GM21576 (cell line): ENCODE data around the gene CYP2F1.
"Not testable (repeated sequence)": the region's sequence is repeated elsewhere in the genome, so short reads cannot be mapped to it uniquely, and the experiment has no call there.

Experiments
- ATAC-seq: cut with Tn5 transposase; IDR thresholded peaks from one replicate; pipeline ENCODE4 v1.9.1; 2021; ENCODE audit warnings: mild to moderate bottlenecking, moderate library complexity; ENCODE audit not compliant: unreplicated experiment

CYP2F1 gene

GRCh38 chr19:41126765-41127203 is 12.6 kb downstream of the CYP2F1 start:
- not testable (repeated sequence) for ATAC-seq

- ATAC-seq = not testable (repeated sequence)
These were observed 13.1 kb downstream of the CYP2F1 start for GRCh38 chr19:41127362-41127761.

- ATAC-seq = not testable (repeated sequence)
These were observed 13.6 kb downstream of the CYP2F1 start for GRCh38 chr19:41127801-41128300.

- no peak for ATAC-seq
These were observed 14.5 kb downstream of the CYP2F1 start for GRCh38 chr19:41128692-41129091.

GRCh38 chr19:41131186-41131585 is 17.0 kb downstream of the CYP2F1 start:
- ATAC-seq = no peak

- ATAC-seq = no peak
These were observed 19.0 kb downstream of the CYP2F1 start for GRCh38 chr19:41133260-41133659.

- ATAC-seq = no peak
These were observed 20.4 kb downstream of the CYP2F1 start for GRCh38 chr19:41134616-41135015.

- not testable (repeated sequence) for ATAC-seq
These were observed 21.5 kb downstream of the CYP2F1 start for GRCh38 chr19:41135390-41136384.

GRCh38 chr19:41136636-41137455 is 22.6 kb downstream of the CYP2F1 start:
- ATAC-seq = no peak

- ATAC-seq = no peak
These were observed 30.2 kb downstream of the CYP2F1 start for GRCh38 chr19:41144403-41144802.

- ATAC-seq = no peak
These were observed 35.6 kb downstream of the CYP2F1 start for GRCh38 chr19:41149831-41150230.

- not testable (repeated sequence) for ATAC-seq
These were observed 36.8 kb downstream of the CYP2F1 start for GRCh38 chr19:41150986-41151385.

GRCh38 chr19:41154060-41154459 is 39.8 kb downstream of the CYP2F1 start:
- ATAC-seq = no peak

GRCh38 chr19:41156207-41156606 is 42.0 kb downstream of the CYP2F1 start:
- no peak for ATAC-seq

- ATAC-seq = no peak
These were observed 45.6 kb downstream of the CYP2F1 start for GRCh38 chr19:41159881-41160280.

- no peak for ATAC-seq
These were observed 47.7 kb downstream of the CYP2F1 start for GRCh38 chr19:41161903-41162302.

GRCh38 chr19:41166944-41167804 is 52.9 kb downstream of the CYP2F1 start:
- no peak for ATAC-seq

- no peak for ATAC-seq
These were observed 58.3 kb downstream of the CYP2F1 start for GRCh38 chr19:41172297-41173164.

GRCh38 chr19:41174297-41174928 is 60.2 kb downstream of the CYP2F1 start:
- no peak for ATAC-seq
